HG03025 (cell line): ENCODE data around the gene SSX2IP.

ENCODE experiments used
- ATAC-seq: cut with Tn5 transposase; IDR thresholded peaks from one replicate; pipeline ENCODE4 v1.9.1; 2021; ENCODE audit warnings: mild to moderate bottlenecking, moderate library complexity; ENCODE audit not compliant: unreplicated experiment, low FRiP score

SSX2IP gene

DNA sequence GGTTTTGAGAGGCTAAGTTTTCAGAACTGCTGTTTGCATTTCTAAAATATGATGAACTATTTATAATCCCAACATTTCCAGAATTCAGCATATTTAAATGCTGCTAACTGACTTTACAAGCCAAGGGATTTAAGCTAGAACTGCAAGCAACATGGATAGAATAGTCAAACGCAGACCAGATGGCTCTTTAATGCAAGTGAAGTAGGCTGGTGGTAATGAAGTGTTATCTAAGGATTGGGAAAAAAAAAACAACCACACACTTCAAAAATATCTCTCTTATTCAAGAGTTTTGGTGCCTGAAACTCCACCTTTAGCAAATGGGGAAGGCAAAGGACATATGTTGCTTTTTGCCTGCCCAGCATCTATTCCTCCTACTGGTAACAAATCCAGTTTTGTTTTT lies 20.9 kb upstream of the SSX2IP start:
- ATAC-seq, result no peak

DNA sequence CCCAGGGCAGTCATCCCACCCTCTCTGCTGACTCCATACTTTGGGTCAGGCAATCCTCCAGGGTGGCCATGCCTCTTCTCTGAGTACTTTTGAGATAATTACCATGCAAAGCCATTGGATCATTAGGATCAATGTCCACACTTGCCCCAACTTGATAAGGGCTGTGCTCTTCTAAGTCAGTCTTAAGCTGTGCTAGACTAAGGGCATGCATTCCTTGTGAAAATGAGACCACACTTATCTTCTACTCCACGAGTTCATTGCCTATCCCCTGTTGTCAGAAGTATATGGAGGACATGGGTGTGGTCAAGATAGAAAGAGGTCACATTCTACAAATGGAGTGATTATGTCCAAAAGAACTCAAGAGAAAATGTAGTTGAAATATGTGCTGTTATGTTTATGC lies 18.9 kb upstream of the SSX2IP start:
- ATAC-seq, result no peak

DNA sequence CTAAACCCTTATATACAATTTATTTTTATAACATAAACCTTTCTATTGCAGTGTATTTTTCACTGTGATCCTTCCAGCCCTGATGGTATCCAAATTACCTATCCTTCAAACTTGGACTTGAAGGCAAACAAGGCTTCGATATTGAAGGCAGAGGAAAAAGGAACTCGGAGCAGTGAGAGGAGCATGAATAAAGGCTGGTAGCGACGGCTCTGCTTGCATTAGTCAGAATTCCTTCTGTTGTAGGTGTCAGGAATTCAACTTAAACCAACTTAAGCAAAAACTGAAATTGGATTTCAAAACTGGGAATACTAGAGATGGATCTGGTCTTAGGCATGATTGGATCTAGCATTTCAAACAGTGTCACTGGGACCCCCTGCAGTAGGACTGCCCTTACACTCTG lies 17.8 kb upstream of the SSX2IP start:
- no peak for ATAC-seq

DNA sequence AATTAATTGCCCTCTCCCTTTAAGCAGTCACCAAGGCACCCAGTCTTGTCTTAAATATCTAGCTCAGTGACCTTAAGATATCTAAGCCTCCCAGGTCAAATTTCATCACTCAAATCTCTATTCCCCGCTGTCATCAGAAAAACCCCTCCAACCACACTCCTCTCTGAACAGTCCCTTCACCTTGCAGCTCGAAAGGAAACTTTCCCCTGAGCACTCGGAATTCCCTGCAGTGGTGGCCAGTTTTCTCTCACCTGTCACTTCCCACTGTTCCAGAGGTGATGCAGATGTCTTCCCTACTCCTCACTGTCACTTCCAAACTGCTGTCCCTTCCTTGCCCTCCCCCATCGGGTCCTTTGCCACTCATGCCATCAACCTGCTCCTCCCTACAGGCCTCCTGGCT lies 15.3 kb upstream of the SSX2IP start:
- no peak for ATAC-seq

DNA sequence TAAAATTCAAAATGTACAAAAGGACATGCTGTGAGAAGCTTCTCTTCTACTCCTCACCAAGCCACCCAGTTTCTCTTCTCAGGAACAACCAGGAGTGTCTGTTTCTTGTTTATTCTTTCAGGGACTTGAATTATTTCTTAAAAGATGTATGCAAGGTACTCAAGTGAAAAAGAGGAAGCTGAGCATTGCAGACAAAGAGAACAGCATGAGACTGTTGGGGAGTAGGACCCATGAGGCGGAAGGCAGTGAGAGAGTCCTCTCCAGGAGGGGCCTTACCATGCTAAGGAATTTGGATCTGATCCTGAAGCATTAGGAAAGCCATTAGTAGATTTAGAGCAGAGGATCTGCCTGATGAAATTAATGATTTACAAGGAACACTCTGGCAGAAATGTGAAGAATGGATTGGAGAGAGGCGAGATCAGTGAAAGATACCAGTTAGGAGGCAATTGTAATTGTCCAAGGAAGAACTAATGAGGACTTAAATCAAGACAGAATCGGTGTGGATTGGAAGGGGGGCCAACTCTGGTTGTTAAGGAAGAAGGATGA lies 14.7 kb upstream of the SSX2IP start:
- no peak for ATAC-seq

DNA sequence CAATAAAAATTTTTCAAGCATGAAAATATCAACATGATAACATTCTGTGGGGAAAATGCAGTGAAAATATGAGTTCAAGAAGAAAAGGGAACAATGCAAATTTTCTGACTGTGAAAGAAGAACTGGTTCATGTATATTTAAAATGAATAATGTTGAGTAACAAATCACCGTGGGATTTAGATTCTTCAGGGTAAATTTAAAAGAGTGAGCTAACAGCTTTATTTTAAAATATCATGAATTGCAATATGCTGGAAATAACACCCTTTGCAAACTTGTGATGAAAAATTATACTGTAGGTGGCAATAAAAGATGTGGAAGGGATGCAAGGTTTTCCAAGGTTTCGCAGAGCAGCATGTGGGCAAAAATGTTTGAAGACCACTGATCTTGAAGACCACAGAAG lies 13.2 kb upstream of the SSX2IP start:
- no peak for ATAC-seq

DNA sequence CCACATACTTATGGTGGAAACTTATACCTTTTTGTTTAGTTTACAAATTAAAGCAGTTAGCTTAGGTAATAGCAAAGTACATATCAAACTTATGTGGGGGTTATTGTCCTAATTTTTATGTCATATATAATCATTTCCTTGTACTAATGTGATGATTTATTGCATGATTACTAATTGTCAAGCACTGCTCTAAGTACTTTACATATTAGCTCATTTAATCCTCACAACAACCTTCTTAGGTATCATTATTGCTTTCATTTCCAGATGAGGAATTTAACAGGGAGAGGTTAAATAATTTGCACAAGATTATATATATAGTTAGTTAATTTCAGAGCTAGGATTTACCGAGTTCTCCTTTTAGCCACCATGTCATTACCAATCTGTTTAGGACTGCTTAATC lies 11.9 kb upstream of the SSX2IP start:
- ATAC-seq, result no peak

DNA sequence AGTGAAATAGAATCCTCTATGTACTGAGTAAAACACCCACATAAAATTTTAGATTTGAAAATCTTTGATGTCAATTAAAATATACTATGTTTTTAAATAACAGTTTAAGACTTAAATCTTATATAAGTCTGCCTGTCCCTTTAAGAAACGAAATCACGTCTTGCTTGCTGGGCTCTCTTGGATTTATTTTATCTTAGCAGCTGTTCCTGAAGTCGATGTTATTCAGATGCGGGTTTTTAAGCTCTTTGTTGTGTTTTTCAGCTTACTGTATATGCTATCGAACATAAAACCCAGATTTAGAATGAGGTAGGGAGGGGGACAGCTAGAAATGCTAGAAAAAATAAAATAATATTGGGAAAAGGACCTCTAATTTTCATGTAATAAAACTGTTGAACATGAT lies 11.1 kb upstream of the SSX2IP start:
- no peak for ATAC-seq

DNA sequence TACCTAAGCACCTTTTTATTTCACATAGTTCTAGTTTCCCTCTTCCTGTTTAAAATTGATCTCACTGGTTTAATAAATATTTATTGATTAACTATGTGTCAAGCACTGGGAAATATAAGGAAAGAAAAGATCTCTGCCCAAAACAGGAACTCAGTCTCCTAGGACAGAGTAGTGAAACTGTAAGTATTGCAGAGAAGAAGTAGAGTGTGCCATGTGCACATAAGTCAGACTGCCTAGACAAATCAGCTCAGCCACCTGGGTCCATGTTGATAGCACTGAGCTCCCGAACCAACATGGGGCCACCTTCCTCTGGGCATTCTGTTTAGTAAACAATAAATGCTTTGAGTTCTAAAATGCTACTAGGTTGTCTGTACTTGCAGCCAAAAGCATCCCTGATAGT lies 9.8 kb upstream of the SSX2IP start:
- peak; percentile 93 for ATAC-seq

DNA sequence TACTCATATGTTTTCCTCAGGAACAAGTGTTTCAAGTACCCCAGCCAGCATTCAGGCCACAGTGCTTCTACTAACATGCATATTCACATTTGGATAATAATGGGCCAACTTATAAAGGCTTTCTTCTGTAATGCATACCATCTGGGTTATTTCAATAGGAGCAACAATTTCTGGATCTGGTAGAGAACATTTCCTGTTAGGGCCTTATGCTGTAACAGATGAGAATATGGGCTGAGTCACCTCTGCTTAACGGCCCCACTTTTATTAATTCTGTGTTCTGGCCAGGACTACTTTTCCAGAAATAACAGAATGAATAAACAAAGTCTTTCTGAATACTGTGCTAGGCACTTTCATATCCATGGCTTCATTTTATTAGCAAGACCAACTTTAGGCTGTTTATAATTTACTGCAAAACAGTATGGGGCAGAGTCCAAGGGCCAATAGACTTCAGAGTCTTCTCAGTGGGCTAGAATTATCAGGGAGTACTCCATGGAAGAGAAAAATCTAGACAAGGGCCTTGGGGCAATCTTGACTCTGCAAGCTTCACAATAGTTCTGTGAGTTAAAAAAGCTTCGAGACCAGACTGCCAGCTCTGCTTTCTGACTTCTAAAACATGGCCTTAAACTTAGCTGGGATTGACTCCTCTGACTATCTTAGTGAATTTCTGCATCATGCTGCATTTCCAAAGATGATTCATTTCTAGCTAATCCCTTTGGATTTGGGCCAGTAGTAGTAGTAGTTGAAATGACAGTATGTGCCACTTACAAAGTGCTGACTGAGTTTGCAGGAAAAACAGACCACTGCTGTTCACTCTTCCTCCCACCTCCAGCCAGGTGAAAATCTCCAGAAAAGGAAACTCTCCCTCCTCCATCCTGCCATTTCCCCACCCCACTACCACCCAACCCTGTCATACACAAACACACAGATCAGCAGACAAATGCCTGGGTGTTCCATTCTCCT lies 8.2 kb upstream of the SSX2IP start:
- no peak for ATAC-seq

DNA sequence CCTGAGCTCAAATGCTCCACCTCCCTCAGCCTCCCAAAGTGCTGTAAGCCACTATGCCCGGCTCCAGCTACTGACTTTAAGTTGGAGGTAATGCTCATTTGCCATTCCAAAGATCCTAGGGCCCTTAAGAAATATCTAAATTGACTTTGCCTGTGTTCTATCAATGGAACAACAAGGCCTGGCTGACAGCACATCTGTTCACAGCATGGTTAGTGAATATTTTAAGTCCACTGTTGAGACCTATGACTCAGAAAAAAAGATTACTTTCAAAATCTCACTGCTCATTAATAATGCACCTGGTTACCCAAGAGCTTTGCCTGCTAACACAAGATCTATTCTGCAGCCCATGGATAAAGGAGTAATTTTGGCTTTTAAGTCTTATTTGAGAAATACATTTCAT lies 3.5 kb upstream of the SSX2IP start:
- ATAC-seq, result no peak

DNA sequence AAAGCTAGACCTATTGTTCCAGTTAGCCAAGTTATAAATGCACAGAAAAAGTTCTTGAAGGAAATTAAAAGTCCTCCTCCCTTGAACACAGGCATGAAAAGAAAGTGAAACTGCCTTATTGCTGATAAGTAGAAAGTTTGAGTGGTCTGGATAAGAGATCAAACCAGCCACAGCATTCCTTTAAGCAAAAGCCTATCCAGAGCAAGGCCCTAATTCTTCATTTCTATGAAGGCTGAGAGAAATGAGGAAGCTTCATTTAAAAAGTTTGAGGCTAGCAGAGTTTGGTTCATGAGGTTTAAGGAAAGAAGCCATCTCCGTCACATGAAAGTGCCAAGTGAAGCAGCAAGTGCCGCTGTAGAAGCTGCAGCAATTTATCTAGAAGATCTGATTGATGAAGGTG lies 2.7 kb upstream of the SSX2IP start:
- no peak for ATAC-seq

DNA sequence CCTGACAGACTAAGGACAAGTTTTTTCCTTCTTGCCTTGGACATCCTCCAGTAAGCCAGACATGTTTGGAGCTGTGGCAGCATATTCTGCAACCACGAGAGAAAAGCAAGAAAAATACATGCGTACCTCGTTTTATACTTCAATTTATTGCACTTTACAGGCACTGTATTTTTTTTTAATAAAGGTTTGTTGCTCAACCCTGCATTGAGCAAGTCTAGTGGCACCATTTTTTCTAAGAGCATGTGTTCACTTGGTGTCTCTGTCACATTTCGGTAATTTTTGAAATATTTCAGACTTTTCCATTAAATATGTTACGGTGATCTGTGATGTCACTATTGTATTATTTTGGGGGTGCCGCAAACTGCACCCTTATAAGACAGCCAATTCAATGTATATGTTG lies 2.1 kb upstream of the SSX2IP start:
- no peak for ATAC-seq

DNA sequence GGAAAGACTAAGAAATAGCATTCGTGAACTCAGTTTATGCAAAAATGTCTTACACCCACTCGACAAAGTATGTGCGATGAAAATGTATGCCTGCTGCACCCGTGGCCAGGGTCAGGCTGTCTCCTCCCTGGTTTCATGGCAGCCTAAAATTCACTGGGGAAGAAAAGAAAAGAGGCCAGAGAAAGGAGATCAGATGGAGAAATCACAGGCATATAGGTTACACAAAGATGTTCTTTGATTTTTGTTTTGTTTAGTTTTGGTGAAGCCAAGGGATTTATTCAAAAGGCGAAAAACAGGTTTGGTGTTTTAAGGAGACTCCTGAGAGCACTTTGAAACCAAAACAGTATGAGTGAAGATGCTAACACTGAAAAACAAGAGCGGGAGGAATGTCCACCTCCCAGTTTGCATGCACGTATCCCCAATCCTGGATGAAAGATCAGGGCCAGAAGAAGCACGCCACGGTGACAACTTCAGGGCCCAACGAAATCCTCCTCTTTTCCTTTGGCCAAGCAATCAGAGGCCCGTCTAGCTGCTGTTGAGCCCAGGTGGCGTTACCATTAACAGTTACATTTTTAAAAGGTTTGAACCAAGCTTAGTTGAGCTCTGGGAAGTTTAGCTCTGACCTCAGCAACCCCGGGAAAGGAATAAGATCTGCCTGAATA lies 992 bp upstream of the SSX2IP start:
- no peak for ATAC-seq

DNA sequence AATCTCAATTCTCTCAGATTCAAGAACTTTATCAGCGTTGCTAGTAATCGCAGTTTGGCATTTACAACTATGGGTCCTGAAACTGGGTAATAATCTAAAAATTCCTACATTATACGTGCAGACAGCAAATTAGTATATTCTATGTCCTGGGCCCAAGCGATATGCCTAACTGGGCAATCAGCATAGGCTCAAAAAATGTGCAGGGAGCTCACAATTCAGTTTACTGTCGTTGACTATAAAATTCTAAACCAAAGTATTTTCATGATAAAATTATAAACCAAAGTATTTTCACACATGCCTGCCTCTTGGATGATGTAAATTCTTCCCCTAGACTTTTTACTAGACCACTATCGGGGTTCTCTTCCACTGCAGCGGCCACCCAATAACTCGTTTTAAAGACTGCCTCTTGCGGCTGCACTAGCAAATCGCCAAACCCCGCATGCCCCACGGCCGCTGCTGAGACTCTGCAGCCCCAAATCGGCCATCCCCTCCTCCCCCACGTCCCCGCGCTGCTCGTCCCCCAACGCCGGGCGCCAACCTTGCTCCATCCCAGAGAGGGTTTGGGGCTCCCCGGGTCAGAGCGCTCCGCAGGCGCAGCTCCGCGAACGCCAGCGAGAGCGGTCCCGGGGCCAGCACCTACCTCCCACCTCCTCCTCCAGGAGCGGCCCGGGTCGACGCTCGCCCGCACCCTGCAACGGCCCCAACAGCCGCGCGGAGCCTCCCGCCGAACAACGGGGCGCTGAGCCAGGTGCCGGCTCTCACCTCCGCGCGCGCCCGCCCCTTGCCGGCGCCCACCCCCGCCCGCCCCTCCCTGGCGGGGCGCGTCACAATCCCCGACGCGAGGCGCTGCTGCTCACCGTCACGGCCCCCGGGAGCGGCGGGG lies 506 bp downstream of the SSX2IP start:
- ATAC-seq, result no peak

DNA sequence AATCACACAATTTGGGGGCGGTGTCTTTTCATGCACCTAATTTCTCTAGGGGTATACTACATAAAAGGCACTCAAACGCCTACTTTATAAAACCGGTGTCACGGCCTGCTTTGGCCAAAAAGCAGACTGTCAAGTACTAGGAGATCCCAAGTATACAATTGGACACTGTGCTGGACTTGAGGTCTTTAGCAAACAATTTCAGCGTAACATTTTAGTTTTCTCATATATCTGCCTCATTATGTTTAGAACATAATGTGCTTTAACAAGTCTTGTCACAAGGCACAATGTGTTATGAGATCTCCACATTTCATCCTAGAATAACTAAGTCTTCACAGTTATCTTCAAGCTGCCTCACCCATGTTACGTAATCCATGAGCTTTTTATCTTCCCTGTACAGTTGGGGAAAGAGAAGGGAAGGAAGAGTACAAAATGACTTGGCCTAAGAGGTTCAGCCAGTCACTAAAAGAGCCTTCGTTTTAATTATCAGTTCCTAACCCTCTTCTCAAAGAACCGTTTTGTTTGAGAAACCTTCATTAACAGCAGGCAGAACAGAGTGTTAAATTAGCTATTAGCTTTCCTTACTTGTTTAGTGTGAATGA lies 1.7 kb downstream of the SSX2IP start:
- no peak for ATAC-seq

DNA sequence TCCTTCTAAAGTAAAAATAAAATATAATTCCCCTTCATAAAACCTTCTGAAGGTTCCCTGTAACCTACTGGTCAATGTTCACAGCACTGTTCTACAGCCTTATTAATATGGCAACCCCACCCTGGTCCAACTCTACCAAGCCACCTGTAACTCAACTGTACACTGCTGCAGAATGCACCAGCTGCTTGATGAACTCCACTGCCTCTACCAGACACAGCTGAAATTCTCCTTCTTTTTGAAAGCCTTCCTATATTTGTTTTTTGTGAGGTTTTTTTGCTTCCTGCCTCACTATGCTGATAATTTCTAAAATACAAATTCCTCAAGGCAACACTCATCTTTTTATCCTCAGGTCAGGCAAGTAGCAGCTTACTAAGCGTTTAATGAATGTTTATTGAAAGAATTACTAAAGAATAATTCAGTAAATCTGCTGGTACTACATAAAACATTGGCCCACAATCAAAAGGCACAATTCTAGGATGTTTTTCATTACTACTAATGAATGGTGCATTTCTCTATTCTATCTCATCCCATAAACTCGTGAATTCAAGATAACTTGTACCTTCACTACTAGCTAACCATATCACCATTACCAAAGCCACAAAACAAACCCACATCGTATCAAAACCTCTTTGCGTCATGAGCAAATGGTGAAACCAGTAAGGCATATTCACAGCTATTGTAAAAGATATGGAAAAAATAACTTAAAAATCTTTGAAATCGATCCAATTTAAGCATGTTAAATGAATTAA lies 2.4 kb downstream of the SSX2IP start:
- ATAC-seq, result no peak

DNA sequence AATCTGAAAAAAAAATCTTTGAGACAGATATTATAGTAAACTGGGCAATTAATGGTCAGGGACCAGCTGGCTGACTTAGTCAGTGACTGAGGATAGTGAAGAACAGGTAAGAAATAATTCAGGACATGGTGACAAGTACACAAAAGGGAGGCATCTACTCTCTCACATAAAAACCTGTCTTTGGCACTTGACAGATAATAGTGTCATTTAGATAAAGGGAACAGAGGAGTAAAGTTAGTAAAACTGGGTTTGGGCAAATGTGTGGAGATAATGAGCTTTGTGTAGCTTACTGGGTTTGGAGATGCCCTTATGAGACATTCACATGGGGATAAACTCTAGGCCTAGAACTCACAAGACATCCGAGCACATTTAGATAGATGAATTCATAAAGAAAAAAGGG lies 4.0 kb downstream of the SSX2IP start:
- no peak for ATAC-seq

DNA sequence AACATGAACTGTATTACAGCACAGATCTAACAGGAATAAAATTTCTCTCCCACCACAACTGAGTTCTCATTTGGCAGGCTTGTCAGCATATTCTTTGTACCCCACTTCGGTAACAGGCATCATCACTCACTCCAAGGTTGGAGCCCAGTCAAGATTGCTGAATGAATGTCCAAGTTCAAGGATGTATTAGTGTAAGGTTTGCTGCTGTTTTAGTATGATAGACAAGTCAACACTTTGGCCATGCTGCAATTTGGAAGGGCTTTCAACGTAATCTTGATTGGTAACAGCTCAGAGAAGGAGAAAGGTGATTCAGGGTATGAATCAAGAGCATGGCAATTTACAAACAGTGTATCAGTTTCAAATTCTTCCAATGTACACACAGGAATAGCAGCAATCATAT lies 6.8 kb downstream of the SSX2IP start:
- no peak for ATAC-seq

DNA sequence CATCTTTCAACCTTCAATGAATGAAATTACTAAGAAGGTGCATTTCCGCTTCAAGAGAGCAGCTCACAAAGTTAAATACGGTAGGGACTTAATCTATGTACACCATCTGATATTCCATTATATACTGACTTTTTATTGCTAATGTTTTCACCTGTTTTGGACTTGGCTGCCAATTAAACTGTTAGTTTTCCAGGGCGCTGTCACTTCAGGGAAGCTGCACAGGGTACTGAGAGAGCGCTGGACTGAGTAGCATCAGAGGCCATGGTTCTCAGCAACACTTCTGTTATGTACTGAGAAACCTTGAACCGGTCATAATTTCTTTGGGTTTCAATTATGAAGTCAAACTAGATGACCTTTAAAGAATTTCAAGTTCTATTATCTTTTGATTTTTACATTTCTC lies 8.2 kb downstream of the SSX2IP start:
- no peak for ATAC-seq
